ENCODE measurements around the gene GPD1.

Gene GPD1

DNA sequence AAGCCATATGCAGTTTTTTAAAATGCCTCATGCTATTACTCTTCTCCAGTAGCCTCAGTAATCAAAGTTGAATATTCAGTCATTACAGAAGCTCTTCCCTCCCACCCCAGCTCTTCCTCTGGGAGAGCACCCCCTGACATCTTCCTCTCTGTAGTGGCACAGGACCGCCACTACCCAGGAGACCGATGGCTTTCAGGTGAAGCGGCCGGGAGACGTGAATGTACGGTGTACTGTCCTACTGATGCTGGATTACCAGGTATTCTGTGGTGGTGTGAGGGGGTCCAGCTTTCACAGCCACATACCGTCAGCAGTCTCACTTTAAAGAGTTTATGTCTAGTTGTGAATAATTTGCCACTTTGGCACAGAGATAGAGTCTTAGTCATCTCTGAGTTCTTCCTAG lies 14.1 kb upstream of the GPD1 start:
- H3K9me2 ChIP-seq (replicated peaks; ENCODE audit: low read depth, low read length): no peaks in the 10 kb centered on the region
- no peak overlapping the region for H3K9ac ChIP-seq (ENCODE audit: low read depth, low read length, poor library complexity, severe bottlenecking)
- H3K36me3 ChIP-seq (ENCODE audit: insufficient read depth, low read length): peaks cover 48% of the 10 kb centered on the region
- H3K9me3 ChIP-seq (ENCODE audit: insufficient read depth, low read depth, low read length): no peaks in the 10 kb centered on the region
- TF ChIP-seq EZH2phosphoT487 (IDR thresholded peaks at IDR 0.05; ENCODE audit: borderline replicate concordance) (no peak), CTCF (conservative IDR thresholded peaks at IDR 0.05; ENCODE audit: low read length) (no peak)
- no peak overlapping the region for H3K4me2 ChIP-seq (ENCODE audit: low read depth, low read length, poor library complexity, severe bottlenecking)
- H4K20me1 ChIP-seq (ENCODE audit: insufficient read depth, low read length, poor library complexity, severe bottlenecking): peaks cover 23% of the 10 kb centered on the region
- no peaks in the 10 kb centered on the region for H3K27me3 ChIP-seq (ENCODE audit: insufficient read depth, low read length, poor library complexity, severe bottlenecking)
- no peak overlapping the region for H2AFZ ChIP-seq (ENCODE audit: low read length)
- H3K4me3 ChIP-seq (ENCODE audit: low read length, poor library complexity, severe bottlenecking): no peak overlapping the region
- H3K79me2 ChIP-seq (ENCODE audit: insufficient read depth, low read length): peaks cover 21% of the 10 kb centered on the region
- peaks cover 24% of the 10 kb centered on the region for H3K4me1 ChIP-seq (ENCODE audit: insufficient read depth, low read length, poor library complexity, severe bottlenecking)
- peaks cover 19% of the 10 kb centered on the region for H3F3A ChIP-seq (ENCODE audit: low read depth)

- Histone ChIP-seq H3K9me3 (ENCODE audit: insufficient read depth, low read depth, low read length) (no peaks in the 10 kb centered on the region), H2AFZ (ENCODE audit: low read length) (no peak overlapping the region), H3K4me2 (ENCODE audit: low read depth, low read length, poor library complexity, severe bottlenecking) (no peak overlapping the region), H3K4me1 (ENCODE audit: insufficient read depth, low read length, poor library complexity, severe bottlenecking) (peaks cover 24% of the 10 kb centered on the region), H3K36me3 (ENCODE audit: insufficient read depth, low read length) (peaks cover 54% of the 10 kb centered on the region), H3K9me2 (replicated peaks; ENCODE audit: low read depth, low read length) (no peaks in the 10 kb centered on the region), H3K4me3 (ENCODE audit: low read length, poor library complexity, severe bottlenecking) (no peak overlapping the region), H3K9ac (ENCODE audit: low read depth, low read length, poor library complexity, severe bottlenecking) (no peak overlapping the region), H4K20me1 (ENCODE audit: insufficient read depth, low read length, poor library complexity, severe bottlenecking) (peaks cover 23% of the 10 kb centered on the region), H3K79me2 (ENCODE audit: insufficient read depth, low read length) (peaks cover 20% of the 10 kb centered on the region), H3K27me3 (ENCODE audit: insufficient read depth, low read length, poor library complexity, severe bottlenecking) (no peaks in the 10 kb centered on the region), H3F3A (ENCODE audit: low read depth) (peaks cover 19% of the 10 kb centered on the region)
- TF ChIP-seq CTCF (conservative IDR thresholded peaks at IDR 0.05; ENCODE audit: low read length): no peak
- no peak for TF ChIP-seq EZH2phosphoT487 (IDR thresholded peaks at IDR 0.05; ENCODE audit: borderline replicate concordance)
These were observed 13.4 kb upstream of the GPD1 start for GRCh38 chr12:50090391-50090790.

- Histone ChIP-seq H3K36me3 (ENCODE audit: insufficient read depth, low read length) (peaks cover 70% of the 10 kb centered on the region; the same call in 1 of the 2 replicates), H3F3A (ENCODE audit: low read depth) (no peaks in the 10 kb centered on the region), H3K27me3 (ENCODE audit: insufficient read depth, low read length, poor library complexity, severe bottlenecking) (no peaks in the 10 kb centered on the region), H3K4me1 (ENCODE audit: insufficient read depth, low read length, poor library complexity, severe bottlenecking) (no peaks in the 10 kb centered on the region), H3K4me3 (ENCODE audit: low read length, poor library complexity, severe bottlenecking) (no peak overlapping the region), H3K79me2 (ENCODE audit: insufficient read depth, low read length) (no peaks in the 10 kb centered on the region), H3K9me3 (ENCODE audit: insufficient read depth, low read depth, low read length) (no peaks in the 10 kb centered on the region), H2AFZ (ENCODE audit: low read length) (no peak overlapping the region), H3K9ac (ENCODE audit: low read depth, low read length, poor library complexity, severe bottlenecking) (no peak overlapping the region), H4K20me1 (ENCODE audit: insufficient read depth, low read length, poor library complexity, severe bottlenecking) (no peaks in the 10 kb centered on the region), H3K9me2 (replicated peaks; ENCODE audit: low read depth, low read length) (no peaks in the 10 kb centered on the region), H3K4me2 (ENCODE audit: low read depth, low read length, poor library complexity, severe bottlenecking) (no peak overlapping the region)
- TF ChIP-seq CTCF (conservative IDR thresholded peaks at IDR 0.05; ENCODE audit: low read length) (no peak), EZH2phosphoT487 (IDR thresholded peaks at IDR 0.05; ENCODE audit: borderline replicate concordance) (no peak)
These were observed 5.9 kb upstream of the GPD1 start for GRCh38 chr12:50097952-50098351.

Measured in Loucy (cell line).